Measurements from ENCODE around the gene PEAK1.
A peak's percentile ranks its signal among the peaks of the same experiment; 100 is the strongest.

Gene PEAK1

DNA sequence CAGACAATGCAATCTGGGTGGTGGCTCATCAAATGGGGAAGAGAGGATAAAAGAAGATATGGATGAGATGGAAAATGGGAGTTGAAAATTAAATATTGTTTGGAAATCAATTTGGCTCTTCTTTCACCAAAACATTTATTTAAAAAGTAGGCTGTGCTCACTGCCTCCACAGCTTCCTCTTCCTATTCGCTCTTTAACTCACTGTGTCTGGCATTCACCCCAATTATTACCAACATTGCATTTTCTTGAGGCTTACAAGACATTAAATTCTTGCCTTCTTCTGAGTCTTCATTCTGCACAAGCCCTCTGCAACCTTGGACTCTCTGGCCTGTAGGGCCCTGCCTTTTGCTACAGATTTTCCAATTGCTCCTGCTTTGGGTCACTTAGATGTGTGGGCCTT lies 296.1 kb downstream of the PEAK1 start:
- no peak for DNase-seq

GRCh38 chr15:77122576-77122975 lies 297.3 kb downstream of the PEAK1 start:
- DNase-seq = no peak

DNA sequence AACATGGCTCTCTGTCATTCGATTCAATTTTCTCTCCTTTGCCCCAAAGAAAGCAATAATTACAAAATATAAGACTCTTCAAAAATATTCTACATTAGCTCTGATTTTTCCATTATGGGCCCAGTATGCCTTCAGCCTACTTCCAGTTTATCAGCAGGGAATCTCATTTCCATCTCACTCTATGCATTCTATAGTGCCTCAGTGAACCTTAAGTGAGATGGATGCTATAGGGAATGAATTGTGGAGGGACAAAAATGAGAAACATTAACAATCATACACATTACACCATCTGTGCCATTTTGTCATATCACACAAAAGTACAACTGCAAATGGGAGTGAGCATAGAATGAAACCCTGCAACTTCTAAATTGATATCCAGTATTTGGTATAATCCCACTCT lies 298.3 kb downstream of the PEAK1 start:
- DNase-seq = no peak

DNA sequence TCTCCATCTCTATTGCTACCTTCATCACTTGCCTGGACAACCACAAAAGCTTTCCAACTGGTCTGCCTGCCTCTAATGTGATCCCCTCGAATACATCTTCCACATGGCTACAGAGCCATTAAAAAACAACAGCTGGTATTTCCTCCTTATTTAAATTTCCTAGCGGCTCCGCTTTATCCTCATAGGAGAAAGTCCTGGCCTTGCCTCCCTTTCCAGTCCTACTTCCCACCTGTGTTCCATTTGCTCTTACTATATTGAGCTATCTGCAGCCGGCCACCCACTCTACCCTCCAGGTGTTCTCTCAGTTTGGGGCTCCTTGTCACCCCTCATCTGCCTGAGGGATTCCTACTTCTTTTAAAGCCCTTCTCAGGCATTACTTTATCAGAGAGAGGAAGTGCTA lies 299.3 kb downstream of the PEAK1 start:
- DNase-seq = no peak

GRCh38 chr15:77119446-77119845 lies 300.5 kb downstream of the PEAK1 start:
- no peak for DNase-seq

DNA sequence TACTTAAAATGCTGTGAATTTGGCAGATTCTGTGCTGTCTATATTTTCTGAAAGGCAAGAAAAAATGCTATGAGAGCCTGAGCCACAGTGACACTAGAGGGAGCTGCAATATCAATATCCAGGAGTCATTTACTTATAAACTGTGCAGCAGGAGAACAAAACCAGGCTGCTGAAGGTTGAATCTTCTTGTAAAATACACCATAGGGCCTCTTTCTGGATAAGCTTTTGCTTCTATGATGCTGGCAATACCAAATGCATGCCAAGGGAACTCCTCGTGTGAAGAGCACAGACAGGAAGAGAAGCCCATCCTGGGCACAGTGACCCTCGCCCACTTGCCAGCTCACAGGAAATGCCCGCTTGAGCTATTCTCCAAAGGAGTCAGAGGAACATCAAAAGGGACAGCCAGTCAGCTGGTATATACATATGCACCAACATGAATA lies 301.0 kb downstream of the PEAK1 start:
- DNase-seq = peak; percentile 54 to 62

DNA sequence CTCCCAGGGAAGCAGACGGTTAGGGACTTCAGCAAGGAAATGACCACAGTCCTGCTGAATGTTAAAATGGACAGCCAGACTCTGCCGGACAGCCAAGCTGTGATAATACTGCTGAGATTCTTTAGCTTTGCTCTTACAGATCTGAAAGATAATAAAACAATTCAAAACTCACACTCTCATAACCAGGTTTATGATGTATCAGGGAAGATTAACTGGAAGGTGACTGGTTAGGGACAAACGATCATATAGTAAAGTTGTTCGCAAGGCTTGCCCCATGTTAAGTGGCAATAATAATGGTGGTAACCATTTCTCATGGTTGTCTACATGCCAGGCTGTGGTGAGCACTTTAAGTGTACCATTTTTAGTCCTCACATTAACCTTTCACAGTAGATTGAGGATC lies 304.7 kb downstream of the PEAK1 start:
- no peak for DNase-seq

DNA sequence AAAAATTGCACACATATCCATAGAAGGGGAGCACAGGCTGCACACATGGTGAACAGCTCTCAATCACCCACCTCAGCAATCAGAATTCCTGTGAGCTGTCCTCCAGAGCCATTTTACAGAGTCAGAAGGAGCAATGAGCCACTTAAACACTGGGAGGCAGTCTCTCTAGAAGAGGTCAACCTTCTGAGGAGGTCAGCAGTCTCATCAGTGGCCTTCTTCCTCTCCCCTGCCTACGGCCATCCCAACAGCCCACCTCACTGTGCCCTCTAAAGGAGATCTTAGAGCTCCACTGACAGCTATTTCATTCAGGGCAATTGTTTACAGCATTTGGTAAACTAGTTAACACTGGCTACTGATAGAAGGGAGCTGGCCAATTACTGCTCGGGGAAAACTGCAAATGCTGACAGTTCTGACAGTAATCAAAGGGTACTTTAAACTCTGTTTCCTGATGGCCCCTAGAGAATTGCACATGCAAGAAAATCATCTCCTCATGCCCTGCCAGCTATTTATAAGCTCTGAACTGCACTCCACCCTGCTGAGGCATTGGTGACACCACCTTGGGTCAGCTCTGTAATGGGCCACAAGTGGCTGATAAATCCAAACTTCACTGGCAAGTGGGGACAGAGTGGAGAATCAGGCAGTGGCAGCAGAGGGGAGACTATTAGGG lies 306.9 kb downstream of the PEAK1 start:
- DNase-seq = no peak

DNA sequence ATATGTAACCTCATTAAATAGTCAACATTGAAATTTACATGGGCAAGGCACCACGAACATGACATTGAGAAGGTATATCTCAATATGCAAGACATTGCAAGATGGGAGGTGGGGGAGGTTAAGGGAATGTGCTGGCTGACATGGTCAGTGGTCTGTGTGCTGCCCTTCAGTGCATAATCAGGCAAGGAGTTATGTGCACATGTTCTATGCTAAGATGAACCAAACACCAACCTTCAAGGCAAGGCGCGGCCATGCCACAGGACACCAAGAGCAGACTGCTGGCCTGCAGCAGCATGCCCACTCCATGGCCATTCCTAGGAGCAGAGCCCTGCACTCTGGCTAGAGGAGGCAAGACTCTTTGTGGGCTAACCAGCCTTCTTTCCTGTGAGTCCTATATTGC lies 308.1 kb downstream of the PEAK1 start:
- DNase-seq = no peak

DNA sequence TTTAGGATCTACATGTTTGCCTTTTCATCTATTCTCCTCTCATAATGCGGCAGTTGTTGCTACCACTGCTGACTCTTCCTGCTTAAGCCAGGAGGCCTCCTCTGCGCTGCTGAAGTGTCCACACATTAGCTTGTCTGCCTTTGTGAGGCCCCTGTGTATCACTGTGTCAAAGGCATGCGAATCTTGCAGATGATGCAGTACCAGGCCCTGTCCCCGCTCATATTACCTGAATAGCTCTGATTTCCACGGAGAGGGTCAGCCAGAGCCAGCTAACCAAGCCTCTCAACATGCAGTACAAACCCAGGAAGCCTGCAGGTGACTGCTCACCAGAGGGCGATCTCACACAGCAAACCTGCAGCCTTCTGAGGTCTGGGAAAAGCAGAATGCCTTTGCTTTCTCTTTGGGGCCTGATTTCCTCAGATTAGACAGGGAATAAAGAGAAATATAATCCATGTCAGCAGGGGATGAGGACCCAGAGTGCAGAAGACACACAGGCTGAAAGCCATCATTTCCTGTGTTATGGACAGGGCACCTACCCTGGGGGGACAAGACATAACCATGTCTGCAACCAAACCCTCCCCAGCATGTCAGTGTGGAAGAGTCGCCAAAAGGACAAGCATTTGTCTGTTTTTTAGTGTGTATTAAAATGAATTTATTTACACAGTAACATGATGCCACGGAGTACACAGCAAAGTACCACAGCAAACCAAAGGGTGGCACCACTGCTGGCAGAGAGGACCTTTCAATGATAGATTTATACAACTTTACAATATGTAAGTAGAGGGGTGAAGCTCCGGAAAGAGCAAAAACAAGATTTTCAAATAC lies 312.2 kb downstream of the PEAK1 start:
- peak; percentile 34 to 37 for DNase-seq

GRCh38 chr15:77107068-77107467 lies 312.8 kb downstream of the PEAK1 start:
- no peak for DNase-seq

GRCh38 chr15:77104155-77104554 lies 315.7 kb downstream of the PEAK1 start:
- DNase-seq = no peak

DNA sequence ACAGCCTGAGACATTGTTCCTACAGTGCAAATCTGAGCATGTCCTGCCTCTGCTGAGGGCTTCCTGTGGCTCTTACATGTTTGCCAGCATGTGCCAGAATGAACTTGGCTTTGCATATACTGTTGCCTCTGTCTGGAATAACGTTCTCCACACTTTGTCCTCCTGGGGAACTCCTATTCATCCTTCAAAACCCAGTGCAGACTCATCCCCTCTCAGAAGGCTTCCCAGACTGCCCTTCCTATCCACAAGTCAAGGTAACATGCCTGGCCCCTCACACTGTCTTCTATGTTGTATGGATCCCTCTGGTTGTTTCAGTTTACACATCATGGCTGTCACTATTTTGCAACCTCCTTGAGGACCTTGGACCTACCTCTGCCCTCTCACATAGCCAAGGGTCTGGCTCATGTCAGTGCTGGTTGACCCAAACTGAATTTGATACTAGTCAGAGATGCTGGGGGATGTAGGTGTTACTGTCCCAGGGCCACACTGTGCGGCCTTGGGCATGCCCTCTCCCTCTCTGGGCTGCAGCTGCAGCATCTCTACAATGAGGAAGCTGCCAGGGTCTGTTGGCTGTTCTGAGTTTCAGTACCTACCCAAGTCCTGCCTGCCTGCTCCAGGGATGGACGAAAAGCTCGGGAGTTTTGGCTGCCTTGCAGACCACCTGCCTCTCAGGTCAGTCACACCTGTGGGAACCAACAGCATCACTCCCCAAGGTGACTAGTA lies 320.0 kb downstream of the PEAK1 start:
- no peak for DNase-seq

DNA sequence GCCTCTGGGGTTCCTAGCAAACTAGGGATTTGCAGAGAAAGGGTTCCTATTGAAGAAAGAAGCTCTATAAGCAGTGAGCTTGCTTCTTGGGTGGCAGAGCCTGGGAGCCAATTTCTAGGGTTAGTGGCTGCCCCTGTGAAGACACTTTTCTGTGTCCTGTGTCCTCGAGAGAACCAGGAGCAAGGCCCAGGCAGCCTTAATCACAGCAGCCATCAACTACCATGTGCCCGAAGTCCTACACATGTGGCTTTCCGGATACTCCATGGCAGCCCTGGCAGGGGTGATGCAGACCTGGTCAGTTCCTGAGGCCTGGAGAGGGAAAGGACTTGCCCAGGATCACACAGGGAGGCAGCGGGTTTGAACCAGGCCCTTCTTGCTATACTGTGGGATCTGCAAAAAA lies 321.3 kb downstream of the PEAK1 start:
- no peak for DNase-seq

GRCh38 chr15:77097921-77098320 lies 322.0 kb downstream of the PEAK1 start:
- no peak for DNase-seq

GRCh38 chr15:77097248-77097721 lies 322.6 kb downstream of the PEAK1 start:
- no peak for DNase-seq

- no peak for DNase-seq
Measured at GRCh38 chr15:77096541-77096940, 323.4 kb downstream of the PEAK1 start.

GRCh38 chr15:77096138-77096537 lies 323.8 kb downstream of the PEAK1 start:
- no peak for DNase-seq

DNA sequence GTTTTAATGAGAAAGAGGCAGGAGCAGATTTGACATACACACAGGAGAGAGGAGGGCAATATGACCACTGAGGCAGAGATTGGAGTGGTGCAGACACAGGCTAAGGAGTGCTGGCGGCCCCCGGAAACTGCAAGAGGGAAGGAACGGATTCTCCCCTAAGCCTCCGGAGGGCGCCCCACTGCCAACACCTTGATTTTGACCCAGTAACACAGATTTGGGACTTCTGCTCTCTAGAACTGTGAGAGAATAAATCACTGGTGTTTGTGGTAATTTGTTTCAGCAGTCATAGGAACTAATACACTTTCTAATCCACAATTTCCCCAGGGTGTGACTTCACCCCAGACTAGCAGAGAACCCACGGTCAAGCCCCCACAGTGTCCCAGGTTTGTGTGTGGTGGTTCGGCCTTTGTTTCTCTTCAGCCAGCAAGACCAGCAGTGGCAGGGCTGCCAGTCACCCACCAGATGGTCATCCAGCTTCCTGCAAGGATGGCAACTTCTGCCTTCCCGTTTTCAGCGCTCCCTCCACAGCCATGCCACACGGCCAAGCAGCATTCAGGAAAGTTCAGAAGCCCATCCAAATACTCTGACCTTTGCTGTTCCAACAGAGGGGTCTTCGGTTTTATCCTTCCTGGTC lies 325.4 kb downstream of the PEAK1 start:
- no peak for DNase-seq

DNA sequence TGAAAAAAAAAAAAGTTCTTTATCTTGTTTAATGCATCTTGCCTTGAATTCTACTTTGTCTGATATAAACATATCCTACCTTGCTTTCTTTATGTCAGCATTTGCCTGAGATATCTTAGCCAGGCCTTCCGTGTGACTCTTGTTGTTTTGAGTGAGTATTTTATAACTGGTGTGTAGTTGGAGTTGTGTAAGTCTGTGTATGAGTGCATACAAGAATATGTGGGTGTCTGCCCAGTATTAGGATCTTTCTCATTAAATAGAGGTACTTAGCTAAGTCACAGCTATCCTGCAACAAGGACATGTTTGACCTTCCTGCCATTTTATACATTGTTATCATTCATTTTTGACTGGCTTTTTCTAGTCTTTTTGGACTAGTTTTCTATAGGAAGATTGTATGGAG lies 326.5 kb downstream of the PEAK1 start:
- no peak for DNase-seq

DNA sequence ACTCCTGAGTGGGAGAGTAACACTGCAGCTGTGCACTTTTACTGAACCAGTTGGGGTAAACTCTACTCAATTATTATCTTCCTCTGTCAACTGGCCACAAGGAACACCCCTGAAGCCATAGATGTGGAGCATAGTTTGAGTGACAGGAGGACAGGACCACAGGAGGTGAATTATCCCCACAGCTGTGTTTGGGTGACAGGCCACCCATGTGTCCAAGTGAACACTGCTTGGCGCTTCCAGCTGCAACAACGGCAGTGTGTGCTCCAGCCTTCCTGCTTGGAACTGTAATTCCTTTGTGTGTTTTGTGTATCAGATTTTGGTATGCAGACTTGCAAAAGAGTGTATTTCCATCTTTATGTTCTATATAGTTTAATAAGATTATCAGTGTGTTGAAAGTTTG lies 328.8 kb downstream of the PEAK1 start:
- DNase-seq = no peak

DNA sequence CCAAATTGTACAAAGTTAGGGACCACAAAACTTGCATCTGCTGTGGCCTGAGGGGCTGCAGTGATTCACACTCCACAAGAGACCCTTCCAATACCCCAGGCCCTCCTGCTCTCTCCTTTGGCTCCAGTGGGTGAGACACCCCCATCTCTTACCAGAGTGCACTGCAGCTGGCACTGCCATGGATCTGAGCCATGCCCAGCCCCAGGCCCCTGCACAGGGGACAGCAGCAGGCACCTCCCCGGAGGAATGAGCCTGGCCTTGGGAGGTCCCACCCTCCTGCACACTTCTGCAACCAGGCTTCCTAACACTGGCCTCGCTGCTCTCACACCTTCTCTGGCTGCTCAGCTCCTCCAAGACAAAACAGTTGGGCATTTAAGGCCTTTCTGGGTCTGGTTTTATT lies 332.7 kb downstream of the PEAK1 start:
- DNase-seq = no peak

- DNase-seq = no peak
Measured at GRCh38 chr15:77085297-77085696, 334.6 kb downstream of the PEAK1 start.
